H1 (cell line): ENCODE results near the gene SVIL. TPM values are rescaled to one million over a fixed set of nuclear protein-coding genes. Genes with fewer than 3 reads are reported as not detected.

Source experiments
- GTF2F1 ChIP-seq: IDR thresholded peaks from 2 replicates; pipeline ENCODE4 v1.6.1; 2012; ENCODE audit warnings: low read depth, low read length, improper control_type of control experiment, borderline replicate concordance
- MAFK ChIP-seq: IDR thresholded peaks from 2 replicates; pipeline ENCODE4 v1.6.1; 2012; ENCODE audit warnings: low read depth, mild to moderate bottlenecking, improper control_type of control experiment, low read length
- polyA plus RNA-seq, 7 experiments: library from polyadenylated mRNA; depleted of rRNA in 3 of 7; stranded (reverse) in 5 of 7; unstranded in 2 of 7; fragments of >200 nt in 5 of 7; fragments of 200-250 nt in 2 of 7; gene quantifications; 1 replicate in 5 of 7; 2 replicates in 1 of 7; 4 replicates in 1 of 7; pipeline versions ENCODE4 v1.2.1 to v1.2.3, GENCODE V29; 2011 to 2013; ENCODE audit warnings: missing spikeins in 2 of 7, mixed read lengths in 2 of 7
- total RNA-seq: library from RNA; stranded (reverse); fragmentation: NEBNext Ultra II Directional; extraction: Animal tissue kit (Norgen Biotek cat#: 25700); gene quantifications from 2 replicates; pipeline ENCODE4 v1.2.1, GENCODE V29; 2021

SVIL gene
- total and polyA plus RNA-seq, 2 of the 8 experiments (the other 6 are each of a cell fraction or from before 2014, with no cell fraction given) = 4.7 to 15.4 TPM

DNA sequence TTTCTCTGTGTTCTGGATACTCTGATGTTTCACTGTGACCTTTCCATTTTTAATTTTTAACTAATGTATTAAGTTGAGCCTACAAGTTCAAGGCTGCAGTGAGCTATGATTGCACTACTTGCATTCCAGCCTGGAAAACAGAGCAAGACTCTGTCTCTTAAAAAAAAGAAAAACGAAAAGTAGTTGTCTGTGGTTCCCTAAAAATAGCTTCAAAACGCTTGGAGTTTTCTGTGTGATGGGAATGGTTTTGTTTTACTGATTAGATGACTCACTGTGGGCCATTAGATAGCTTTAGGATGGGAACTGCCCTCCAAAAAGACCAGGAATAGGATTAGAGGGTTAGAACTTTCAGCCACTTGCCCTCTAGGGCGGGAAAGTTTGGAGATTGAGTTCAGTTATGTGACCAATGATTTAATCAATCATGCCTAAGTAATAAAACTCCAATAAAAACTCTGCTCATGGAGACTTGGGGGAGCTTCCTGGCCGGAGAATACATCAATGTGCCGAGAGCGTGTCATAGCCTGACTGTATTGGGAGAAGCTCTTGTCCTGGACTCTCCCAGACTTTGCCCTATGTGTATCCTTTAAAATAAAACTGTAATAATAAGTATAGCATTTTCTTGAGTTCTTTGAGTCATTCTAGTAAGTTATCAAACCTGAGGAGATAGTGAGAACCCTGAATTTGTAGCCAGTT, 198.8 kb downstream of the SVIL start (continued):
- TF ChIP-seq MAFK (no peak), GTF2F1 (no peak)
